ENCODE results near the gene FBXW2.

GRCh38 chr9:120767451-120767850 lies 25.8 kb downstream of the FBXW2 start:
- no peak for TF ChIP-seq EZH2 (IDR thresholded peaks at IDR 0.05; ENCODE audit: low read depth)
- TF ChIP-seq CTCF (conservative IDR thresholded peaks at IDR 0.05), result no peak
